NOMO-1 treated with DMSO at 0.1 percent for 48 hours (cell line): ENCODE data around the gene GLTPD2.
"Not testable (repeated sequence)": the region's sequence is repeated elsewhere in the genome, so short reads cannot be mapped to it uniquely, and the experiment has no call there.

ENCODE experiments used
- DNase-seq: peaks from one replicate; lab custom pipeline; 2025; ENCODE audit not compliant: unreplicated experiment; lab: John Stamatoyannopoulos, UW

The GLTPD2 gene

DNA sequence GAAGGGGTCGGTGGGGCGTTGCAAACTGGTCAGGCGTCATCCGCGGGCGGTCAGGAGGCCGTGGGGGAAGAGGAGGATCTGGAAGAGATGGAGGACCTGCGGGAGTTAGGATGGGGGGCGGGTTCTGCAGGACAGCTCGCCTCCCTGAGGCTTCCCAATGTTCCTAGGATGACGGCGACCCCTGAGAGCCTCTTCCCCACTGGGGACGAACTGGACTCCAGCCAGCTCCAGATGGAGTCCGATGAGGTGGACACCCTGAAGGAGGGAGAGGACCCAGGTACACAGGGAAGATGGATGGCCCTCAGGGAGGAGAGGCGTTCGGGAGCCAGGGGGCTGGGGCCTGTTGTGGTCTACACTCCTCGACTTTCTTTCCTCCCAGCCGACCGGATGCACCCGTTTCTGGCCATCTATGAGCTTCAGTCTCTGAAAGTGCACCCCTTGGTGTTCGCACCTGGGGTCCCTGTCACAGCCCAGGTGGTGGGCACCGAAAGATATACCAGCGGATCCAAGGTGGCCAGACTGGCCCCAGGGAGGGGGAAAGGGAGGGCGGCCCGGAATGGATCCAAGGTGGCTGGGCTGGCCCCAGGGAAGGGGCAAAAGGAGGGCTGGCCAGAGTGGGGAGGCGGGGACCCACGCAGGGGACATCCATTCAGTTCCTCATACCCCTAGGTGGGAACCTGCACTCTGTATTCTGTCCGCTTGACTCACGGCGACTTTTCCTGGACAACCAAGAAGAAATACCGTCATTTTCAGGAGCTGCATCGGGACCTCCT is 19.0 kb downstream of the GLTPD2 start:
- DNase-seq, result no peak

DNA sequence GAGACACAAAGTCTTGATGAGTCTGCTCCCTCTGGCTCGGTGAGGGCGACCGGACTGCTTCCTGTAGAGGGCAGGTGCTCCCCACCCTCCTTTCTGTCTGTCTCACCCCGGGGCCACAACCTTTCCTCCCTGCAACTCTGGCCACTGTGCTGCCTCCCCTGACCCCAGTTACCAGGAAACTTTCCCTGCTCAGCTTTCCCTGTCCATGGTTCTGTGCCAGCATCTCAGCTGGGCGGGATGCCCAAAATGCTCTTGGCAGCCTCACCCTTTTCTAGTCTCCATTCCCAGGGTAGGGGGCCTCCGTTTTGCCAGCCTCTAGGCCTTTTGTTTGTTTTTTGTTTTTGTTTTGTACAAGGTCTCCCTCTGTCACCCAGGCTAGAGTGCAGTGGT is 19.6 kb downstream of the GLTPD2 start:
- no peak for DNase-seq

DNA sequence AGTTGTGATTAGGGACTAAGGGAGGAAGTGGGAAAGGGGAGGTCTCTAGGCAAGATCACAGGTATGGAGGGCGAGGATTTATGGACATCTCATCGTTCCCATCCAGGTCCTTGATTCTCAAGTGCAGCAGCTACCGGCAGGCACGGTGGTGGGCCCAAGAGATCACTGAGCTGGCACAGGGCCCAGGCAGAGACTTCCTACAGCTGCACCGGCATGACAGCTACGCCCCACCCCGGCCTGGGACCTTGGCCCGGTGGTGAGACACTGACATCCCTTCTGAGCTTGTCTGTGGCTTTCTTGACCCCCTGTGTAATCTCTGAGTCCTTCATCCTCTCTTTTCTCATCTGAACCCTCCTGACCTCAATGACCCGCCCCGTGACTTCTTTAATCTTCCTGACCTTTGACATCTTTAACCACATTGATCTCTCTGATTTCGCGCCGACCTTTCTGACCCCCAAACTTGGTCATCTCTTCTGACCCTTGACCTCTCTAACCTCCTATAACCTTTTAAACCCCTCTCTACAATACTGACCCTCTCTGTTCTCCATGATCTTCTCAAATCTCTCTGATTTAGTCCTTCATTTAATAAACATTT is 22.0 kb downstream of the GLTPD2 start:
- DNase-seq, result no peak

DNA sequence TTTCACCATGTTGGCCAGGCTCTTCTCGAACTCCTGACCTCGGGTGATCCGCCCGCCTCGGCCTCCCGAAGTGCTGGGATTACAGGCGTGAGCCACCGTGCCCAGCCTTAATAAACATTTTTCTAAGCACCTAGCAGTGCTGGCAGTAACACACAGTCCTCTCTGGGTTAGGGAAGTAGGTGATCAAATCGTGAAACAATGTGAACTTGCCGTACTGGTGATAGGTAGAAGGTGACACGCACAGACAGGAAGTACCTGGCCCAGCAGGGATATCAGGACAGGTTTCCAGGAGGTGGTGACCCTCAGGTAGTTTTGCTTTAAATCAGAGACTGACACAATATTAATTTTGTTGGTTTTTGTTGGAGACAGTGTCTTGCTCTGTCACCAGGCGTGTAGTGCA is 22.7 kb downstream of the GLTPD2 start:
- DNase-seq, result no peak

DNA sequence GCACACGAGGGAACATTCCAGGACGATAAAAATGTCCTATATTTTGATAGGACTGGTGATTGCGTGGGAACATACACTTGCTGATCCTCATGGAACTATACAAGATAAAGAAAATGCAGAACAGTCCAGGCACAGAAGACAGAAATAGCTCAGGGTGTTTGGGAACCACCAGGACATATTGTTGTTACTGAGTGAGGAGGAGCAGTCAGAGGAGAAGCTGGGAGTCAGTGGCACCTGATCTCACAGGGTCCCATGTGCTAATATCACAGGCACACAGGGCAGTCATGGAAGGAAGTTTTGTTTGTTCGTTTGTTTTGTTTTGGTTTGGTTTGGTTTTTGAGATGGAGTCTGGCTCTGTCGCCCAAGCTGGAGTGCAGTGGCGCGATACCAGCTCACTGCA is 23.9 kb downstream of the GLTPD2 start:
- no peak for DNase-seq

DNA sequence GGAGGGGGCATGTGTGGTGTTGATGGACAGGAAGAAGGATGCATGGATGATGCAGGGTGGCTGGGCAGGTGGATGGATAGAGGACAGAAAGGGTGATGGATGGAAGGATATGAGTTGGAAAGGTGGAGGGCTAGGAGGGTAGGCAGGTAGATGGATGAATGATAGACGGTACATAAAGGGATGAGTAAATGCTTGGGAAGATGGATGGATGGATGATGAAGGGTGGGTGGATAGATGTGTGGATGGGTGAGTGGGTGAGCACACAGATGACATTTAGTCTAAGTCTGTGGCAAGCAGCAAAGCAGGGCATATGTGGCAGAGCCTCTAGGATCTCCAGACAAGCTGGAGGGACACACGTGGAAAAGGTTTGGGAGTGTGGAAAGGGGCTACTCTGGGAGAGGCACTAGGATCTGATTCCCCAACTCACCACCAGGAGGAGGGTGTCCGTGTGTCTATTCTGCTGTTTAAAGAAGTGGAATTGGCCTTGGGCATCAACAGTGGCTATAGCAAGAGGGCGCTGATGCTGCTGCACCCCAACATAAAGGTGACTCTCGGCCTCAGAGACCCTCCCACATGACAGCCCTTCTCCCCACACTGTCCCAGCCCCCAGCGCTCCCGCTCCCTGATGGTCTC is 26.4 kb downstream of the GLTPD2 start:
- DNase-seq, result no peak

DNA sequence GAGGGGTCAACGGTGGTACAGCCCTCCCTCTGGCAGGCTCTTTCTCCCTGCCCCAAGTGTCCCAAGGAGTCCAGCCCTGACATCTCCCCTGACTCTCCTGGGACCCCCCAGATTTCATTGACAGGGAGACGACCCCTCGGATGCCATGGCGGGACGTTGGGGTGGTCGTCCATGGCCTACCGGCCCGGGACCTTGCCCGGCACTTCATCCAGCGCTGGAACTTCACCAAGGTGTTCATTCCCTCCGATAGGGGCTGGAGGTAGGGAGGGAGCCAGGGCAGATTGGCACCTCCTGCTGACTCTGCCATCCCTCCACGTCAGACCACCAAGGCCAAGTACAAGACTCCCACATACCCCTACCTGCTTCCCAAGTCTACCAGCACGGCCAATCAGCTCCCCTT is 28.1 kb downstream of the GLTPD2 start:
- no peak for DNase-seq

DNA sequence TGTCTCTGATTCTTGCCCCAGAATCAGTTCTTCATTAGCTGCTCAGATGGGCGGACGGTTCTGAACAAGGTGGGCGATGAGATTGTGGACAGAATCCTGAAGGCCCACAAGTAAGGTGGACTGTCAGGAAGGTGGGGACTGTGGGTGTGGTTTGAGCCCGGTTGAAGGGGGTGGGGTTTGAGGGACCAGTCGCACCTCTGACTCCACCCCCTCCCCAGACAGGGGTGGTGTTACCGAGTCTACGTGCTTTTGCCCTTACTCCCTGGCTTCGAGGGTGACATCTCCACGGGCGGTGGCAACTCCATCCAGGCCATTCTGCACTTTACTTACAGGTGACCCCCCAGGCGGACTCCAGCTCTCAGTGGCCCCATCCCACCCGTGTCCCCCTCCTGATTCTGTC is 29.5 kb downstream of the GLTPD2 start:
- no peak for DNase-seq

DNA sequence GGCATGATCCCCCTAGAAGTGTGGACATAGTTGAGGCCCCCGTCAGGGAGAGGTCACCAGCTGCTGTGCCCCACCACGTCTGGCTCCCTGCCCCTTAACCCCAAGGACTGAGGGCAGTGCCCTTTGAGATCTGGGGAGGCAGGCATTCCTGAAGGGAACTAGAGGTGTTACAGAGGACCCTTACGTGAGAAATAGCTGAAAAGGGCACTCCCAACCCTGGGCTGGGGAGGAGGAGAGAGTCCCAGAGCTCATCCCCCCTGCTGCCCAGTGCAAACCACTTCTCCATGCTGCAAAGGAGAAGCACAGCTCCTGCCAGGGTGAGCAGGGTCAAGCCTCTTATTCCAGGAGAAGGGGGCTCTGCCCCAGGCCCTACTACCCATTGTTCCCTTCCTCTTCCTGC is 34.1 kb downstream of the GLTPD2 start:
- DNase-seq, result no peak

DNA sequence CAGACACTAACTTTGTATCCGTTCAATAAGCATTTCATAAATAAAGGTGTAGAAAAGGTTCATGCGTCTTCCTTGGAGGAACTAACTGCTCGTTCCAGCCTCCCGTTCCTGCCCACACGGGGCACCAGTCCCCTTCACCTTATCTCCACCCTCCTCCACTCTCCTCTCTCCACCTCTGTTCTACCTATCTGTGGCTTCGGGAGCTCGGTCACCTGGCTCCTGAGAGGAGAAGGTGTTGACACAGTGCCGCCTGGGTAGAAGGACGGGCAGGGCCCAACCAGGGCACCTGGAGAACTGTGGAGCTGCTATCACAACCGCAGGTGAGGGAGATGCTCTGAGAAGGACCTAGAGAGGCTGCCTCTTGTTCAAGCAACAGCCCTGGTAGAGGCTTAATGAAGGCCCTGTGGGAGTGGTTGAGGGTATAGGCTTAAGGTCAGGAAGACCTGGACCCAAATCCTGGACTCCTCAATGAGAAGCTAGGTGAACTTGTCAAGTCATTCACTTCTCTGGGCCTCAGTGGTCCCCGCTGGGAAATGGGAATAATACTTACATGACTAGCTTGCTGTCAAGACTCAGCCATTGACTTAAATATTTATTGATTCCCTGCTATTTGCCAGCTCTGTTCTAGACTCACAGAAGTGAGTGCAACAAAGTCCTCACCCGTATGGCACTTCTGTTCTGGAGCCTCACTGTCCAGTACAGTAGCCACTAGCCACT is 34.8 kb downstream of the GLTPD2 start:
- DNase-seq, result no peak

DNA sequence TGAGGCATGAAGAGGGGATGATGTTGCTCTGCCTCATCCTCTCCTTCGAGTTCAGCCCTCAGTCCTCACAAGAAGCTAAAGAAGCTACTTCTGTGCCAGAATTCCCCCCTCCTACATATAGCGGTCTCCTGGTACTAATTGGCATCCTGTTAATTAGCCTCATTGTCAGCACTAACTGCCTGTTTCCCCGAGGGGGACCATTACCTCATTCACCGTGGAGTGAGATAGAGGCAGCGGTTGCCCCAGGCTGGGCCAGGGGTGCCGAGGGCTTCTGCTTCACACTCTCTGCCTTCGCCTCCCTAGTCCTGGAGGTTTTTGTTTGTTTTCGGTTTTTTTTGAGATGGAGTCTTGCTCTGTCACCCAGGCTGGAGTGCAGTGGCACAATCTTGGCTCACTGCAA is 38.6 kb downstream of the GLTPD2 start:
- DNase-seq, result no peak

DNA sequence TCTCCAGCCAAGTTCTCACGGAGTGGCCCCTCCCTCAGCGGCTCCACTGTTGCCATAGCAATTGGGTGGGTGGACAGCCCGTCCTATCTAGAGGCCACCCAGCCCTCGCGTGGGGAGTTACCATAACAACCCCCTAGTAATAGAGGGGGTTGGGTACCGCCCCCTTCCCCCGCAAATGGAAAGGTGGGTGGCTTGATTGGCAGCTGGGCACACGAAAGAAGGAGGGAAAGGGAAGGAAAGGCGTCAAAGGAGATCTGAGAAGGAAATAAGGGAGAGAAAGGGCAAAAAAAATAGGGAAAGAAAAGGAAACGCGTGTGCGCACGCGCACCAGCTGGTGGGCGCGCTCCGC is 44.0 kb downstream of the GLTPD2 start:
- DNase-seq, result not testable (repeated sequence)

DNA sequence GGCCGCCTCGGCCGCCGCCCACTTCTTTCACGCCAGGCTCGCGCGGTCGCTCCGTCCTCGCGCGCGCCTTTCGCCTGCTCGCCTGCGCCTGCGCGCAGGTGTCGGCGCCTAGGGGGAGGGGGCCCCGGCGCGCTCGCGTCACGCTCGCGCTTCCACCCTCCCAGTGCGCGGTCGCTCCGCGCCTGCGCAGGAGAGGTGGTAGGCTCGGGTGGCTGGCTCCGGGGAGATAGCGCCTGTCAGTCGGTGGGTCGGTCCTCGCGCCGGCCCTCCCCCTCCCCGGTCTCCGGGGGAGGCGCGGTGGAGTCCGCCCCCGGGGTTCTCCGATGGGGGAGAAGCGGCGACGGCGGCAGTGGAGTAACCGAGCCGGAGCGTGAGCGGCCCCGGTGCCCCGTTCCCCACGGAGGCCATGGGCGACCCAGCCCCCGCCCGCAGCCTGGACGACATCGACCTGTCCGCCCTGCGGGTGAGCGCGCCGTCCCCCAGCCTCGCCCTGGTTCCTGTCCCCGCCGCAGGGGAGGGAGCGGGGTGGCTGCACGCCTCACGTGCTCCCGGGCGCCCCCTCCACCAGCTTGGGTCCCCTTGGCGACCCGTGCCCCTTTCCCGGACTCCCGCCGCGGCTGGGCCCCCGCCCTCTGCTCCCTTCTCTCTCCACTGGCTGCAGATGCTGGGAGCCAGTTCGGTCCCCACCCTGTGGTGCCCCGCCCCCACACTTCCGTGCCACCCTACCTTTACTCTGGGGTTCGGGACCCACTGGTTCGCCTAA is 44.6 kb downstream of the GLTPD2 start, which contains the start of gene MINK1:
Gene MINK1, plus strand, starts transcription at position 163 of the 763 bp plus-strand sequence. Its CDS starts 244 bp downstream, at position 407.
- peak; percentile 82 for DNase-seq

DNA sequence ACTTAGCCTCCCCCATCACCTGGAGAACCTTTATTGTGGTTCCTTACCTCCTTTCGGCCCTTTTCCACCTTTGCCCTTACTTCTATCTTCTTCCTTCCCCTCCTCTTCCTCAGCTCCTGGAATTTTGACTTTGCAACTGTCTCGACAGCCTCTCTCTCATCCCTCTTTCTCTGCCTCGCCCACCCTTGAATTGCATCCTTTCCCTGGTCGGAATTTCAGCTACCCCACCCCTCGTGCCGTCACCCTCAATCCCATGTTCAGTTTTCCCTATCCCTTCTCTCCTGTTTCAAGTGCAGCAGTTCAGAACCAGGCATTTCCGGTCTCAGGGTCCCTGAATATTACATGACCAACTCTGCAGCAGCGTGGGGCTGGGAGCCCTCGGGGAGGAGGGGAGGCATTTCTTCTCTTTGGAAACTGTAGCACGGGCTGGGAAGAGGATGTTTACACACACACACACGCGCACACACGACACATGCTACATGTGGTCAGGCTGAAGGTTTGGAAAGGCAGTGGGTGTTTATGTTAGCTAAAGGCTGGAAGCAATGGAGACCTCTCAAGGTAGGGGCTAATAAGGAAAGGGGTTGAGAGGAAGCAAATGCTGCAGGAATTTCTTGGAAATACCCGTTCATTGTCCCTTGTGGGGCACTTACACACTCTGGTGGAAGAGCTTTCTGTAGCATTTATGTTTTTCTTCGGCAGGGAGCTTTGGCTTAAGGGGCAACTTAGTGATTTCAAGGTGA is 45.3 kb downstream of the GLTPD2 start:
- DNase-seq, result peak; percentile 18

DNA sequence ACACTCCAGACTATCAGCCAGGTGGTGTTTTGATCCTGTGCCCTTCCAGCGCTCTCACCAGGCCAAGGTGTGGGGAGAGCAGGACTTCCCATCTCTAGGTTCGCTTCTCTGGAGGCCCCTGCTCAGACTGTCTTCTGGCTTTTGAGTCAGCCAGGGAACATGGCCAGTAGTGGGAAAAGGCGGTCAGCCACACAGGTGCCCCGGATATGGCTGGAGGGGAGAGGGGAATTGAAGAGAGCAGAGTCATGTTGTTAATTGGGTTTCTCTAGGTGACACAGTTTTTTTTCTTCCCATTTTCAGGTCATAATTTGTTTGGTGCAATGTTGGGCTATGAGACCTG is 45.9 kb downstream of the GLTPD2 start:
- no peak for DNase-seq

DNA sequence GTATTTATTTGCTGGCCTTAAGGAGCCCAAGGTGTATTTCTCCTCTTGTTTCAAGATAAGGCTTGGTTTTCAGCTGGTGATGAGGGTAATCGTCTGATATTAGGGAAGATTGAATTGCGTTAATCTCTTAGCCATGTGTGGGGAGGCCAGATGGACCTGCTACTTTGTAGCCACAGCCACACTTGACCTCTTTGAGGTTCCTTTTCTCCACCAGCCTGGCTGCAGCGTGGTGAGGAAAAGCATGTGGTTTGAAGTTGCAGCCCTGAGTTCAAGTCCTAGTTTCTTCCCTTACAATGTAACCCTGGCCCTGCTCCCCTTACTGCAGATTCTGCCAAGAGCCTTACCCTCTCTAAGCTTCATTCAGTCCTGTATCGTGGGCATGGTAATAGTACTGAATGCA is 47.5 kb downstream of the GLTPD2 start:
- no peak for DNase-seq

DNA sequence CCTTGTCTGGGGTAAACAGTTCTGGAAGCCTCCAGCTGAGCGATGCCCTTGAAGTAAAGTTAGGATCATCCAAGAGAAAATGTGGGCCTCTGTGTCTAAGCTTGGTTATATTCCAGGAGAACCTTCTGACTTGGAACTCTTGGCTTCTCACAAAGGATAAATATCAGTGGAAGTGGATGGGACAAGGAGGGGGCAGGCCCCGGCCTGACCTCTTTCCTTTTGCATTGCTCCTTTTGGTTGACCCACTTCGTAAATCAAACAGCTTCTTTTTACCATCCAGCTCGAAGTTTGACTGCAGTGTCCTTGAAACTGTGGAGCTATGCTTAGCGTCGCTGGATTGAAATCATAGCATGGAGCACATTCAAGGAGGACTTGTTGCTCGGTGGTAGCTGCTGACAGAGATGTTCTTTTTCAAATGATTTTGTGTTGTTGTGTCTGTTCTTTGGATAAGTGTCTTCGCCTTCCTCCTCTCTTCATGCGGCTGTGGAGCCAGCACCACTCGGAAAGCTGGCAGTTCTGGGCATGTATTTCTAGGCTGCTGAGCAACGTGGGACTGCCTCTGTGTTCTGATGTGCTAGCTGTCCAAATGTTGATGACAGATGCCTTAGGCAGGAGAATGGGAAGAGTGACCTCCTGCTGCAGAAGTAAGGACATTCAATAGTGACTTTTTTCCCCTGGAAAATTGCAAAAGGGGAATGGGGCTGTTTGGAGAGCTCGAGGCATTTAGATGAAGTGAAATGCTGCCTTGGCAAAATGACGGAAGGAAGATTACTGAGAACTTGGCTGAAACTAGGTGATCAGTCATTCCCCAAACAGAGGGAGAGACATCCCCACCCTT is 48.9 kb downstream of the GLTPD2 start:
- no peak for DNase-seq

DNA sequence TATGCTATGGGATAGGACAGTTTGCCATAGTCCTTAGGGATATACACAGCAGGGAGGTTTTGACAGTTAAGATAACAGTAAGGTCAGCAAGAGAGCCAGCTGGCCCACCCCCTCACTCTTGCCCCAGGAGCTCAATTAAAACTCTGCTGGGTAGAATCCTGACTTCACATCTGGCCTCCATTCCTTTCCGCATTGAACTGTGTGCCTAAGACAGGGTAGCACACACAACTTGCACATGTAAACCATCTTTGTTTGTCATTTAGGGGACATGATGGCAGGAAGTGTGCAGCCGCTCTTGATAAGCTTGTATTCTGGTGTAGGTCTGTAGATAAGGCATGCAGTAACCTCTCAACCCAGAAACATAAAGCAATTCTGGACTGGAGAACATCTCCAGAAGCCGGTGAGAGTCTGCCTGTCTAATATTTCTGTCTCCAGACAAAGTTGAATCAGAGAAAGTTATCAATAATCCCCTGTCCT is 49.6 kb downstream of the GLTPD2 start:
- DNase-seq, result no peak

DNA sequence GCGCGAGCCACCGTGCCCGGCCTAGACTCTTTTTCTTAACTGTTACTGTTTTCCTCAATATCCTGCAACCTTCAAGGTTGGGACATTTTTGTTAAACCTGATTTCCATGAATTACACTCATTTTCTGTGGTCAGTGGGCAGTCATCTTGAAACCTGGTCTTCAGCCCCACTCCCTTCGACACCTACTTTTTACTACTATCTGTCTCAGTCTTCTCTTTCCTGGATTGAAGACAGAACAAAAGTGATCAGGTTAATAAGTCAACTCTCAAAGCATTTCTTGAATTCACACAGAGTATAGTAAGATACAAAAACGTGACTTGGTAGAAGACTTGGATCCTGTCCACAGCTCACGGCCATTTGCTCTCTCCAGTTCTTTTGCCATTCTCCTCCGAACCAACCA is 50.5 kb downstream of the GLTPD2 start:
- DNase-seq, result no peak
